NK-92 (cell line): ENCODE data around the gene LAMP2.
"Not testable (repeated sequence)": the region's sequence is repeated elsewhere in the genome, so short reads cannot be mapped to it uniquely, and the experiment has no call there.

ENCODE experiments used
- DNase-seq: peaks from one replicate; lab custom pipeline; 2025; ENCODE audit not compliant: unreplicated experiment; lab: John Stamatoyannopoulos, UW

LAMP2 gene

GRCh38 chrX:120468825-120469525 is at the start of gene LAMP2:
Gene LAMP2, minus strand, starts transcription at chrX:120469296. Its CDS starts 127 bp downstream, at chrX:120469169.
- peak; percentile 8 for DNase-seq

DNA sequence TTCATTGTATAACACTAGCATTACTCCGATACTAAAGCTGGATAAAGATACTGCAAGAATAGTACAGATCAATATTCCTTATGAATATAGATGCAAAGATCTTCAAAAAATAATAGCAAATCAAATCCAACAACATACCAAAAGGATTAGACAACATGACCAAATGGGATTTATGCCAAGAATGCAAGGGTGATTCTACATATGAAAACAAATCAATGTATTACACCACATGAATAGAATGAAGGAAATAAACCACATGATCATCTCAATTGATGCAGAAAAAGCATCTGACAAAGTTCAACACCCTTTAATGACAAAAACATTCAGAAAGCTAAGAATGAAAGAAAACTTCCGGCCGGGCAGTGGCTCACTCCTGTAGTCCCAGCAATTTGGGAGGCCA is 48.8 kb upstream of the LAMP2 start:
- DNase-seq, result no peak

DNA sequence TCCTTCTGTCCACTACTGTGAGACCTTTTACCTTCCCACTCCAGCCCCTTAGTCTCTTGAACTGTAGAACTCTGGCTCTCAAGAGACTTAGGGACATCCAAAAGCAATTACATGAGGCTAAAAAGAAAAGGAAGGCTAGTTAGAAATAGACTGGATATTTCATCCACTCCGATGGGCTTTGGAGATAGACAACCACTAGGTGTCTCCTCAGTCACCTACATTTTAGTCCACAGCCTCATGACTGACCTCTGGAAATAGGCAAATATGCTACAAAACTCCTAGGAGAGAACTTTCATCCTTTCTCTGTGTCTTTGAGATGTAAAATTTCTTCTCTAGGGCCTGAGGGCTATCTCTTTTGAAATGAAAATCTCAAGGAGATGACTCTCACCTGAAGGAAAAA is 45.1 kb upstream of the LAMP2 start:
- DNase-seq, result no peak

GRCh38 chrX:120512627-120513026 is 43.5 kb upstream of the LAMP2 start:
- no peak for DNase-seq

- no peak for DNase-seq
Measured at GRCh38 chrX:120512222-120512621, 43.1 kb upstream of the LAMP2 start.

- DNase-seq, result no peak
Measured at GRCh38 chrX:120504569-120504968, 35.5 kb upstream of the LAMP2 start.

DNA sequence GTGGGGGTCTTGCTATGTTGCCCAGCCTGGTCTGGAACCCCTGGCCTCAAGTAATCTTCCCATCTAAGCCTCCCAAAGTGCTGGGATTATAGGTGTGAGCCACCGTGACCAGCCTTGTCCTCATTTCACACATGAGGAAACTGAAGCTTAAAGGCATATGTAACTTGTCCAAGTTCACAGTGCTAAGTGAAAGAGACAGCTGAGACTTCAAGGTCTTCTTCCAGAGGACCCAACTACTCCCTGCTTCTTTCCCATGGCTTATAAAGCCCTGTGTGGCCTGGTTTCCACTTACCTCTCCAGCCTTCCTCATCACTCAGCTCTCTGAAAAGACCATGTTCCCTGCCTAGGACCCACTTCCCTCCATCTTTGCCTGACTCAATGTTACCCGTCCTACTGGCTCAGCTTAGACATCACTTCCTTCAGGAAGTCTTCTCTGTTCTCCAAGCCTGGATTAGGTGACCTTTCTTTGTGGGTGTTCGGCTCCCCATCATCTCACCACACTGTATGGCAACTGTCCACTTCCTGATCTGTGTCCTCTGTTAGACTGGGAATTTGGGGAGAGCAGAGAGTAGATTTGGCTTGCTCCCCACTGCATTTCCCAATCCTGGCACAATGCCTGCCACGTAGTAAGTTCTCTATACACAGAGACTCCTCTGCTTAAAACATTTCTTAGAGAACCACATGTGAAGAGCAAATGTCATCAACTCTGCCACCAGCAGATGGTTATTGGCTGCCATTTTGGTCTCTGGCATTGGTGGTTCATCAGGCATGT is 30.4 kb upstream of the LAMP2 start:
- no peak for DNase-seq

DNA sequence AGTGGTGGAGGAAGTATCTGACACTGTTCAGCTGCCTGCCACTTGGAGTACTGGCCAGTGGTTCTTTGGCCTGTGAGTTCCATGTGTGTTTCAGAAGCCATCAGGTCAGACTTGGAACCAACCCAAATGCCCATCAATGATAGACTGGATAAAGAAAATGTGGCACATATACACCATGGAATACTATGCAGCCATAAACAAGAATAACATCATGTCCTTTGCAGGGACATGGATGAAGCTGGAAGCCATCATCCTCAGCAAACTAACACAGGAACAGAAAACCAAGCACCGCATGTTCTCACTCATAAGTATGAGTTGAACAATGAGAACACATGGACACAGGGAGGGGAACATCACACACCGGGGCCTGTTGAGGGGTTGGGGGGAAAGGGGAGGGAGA is 21.0 kb upstream of the LAMP2 start:
- not testable (repeated sequence) for DNase-seq

DNA sequence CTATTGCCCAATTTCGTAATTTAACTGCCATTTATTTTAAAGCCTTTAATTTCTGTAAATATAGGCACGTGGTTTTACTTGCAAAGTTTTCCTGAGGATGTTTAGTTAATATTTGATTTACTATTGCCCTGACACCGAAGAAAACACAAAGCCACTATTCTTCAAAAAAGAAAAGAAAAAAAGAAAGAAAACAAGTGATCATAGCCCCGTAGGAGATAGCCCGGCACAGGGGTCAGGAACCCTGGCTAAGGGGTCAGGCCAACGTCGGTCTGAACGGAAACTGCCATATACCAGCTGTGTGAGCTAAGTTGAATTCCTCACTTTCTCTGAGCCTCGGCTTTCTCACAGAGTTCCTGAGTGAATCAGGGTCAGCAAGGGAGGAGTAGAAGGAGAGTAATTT is 17.7 kb upstream of the LAMP2 start:
- no peak for DNase-seq

- no peak for DNase-seq
Measured at GRCh38 chrX:120485638-120486520, 16.8 kb upstream of the LAMP2 start.

GRCh38 chrX:120485315-120485637 is 16.2 kb upstream of the LAMP2 start:
- no peak for DNase-seq

- DNase-seq, result no peak
Measured at GRCh38 chrX:120477453-120477852, 8.4 kb upstream of the LAMP2 start.

DNA sequence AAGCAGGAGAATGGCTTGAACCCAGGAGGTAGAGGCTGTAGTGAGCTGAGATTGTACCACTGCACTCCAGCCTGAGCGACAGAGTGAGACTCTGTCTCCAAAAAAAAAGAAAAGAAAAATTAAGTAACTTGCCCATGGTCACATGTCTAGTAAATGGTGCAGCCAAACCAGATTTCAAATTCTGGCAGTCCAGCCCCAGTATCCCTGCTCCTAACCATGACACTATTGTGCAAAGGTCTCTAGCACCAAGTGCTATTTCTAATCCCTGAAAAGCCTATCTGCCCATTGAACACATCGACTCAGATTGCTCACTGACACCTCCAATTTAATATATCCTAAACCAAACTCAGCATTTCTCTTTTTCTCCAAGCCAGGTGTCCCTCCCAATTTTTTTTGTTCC is 7.6 kb upstream of the LAMP2 start:
- DNase-seq, result no peak

DNA sequence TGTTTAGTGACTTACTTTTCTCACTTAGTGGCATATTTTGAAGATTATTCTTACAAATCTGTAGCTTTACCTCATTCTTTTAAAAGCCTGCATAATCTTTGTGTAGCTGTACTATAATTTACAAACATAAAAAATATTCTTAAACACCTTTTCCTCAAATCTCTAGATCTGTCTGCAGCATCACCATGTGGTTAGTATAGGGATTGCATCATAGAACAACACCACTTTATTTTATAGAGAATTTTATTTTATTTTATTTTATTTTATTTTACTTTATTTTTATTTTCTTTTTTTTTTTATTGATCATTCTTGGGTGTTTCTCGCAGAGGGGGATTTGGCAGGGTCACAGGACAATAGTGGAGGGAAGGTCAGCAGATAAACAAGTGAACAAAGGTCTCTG is 6.4 kb upstream of the LAMP2 start:
- DNase-seq, result not testable (repeated sequence)

GRCh38 chrX:120474085-120474484 is 5.0 kb upstream of the LAMP2 start:
- no peak for DNase-seq

- not testable (repeated sequence) for DNase-seq
Measured at GRCh38 chrX:120469657-120470056, 561 bp upstream of the LAMP2 start.

GRCh38 chrX:120468479-120468824 is 644 bp downstream of the LAMP2 start:
- no peak for DNase-seq

GRCh38 chrX:120468071-120468470 is 1.0 kb downstream of the LAMP2 start:
- no peak for DNase-seq

GRCh38 chrX:120464411-120464810 is 4.7 kb downstream of the LAMP2 start:
- DNase-seq, result no peak

- no peak for DNase-seq
Measured at GRCh38 chrX:120463241-120463640, 5.9 kb downstream of the LAMP2 start.

DNA sequence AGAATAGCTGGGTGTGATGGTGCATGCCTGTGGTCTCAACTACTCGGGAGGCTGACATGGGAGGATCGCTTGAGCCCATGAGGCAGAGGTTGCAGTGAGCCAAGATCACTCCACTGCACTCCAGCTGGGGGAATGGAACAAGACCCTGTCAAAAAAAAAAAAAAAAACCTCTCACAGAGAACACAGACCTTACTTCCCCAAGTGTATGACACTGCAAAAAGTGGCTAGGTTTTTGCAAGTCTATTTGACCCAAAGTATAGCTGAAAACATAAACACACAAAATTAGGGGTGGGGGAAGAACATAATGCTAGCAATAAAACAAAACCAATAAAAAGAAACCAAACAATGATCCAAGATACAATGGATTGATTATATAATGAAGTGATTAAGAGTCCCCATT is 6.7 kb downstream of the LAMP2 start:
- DNase-seq, result no peak

DNA sequence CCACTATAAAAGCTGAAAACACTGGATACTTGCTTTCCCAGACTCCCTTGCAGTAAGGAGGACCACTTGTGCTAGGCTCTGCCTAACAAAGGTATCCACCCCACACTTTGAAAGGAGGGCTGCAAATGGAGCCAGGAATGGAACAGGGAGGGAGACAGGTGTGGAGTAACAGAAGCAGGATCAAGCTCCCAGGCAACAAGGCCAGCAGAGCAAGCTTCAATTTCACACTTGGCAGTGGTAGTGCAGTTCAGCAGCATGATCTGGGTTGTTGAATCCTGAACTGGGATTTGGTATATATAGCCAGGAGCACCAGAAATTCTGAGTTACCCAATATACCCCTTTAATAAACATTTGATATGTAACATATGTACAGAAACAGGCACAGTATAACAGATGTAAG is 9.8 kb downstream of the LAMP2 start:
- no peak for DNase-seq
